Activated T-cell treated with anti-CD3 and anti-CD28 coated beads for 1 hour (primary cell): ENCODE data around the gene TMPRSS3.

ENCODE experiments used
- DNase-seq: peaks from one replicate; pipeline ENCODE4 v3.0.0-alpha.2; 2020; ENCODE audit warnings: low read depth

Gene TMPRSS3

GRCh38 chr21:42370894-42371654 is 24.8 kb downstream of the TMPRSS3 start:
- no peak for DNase-seq

DNA sequence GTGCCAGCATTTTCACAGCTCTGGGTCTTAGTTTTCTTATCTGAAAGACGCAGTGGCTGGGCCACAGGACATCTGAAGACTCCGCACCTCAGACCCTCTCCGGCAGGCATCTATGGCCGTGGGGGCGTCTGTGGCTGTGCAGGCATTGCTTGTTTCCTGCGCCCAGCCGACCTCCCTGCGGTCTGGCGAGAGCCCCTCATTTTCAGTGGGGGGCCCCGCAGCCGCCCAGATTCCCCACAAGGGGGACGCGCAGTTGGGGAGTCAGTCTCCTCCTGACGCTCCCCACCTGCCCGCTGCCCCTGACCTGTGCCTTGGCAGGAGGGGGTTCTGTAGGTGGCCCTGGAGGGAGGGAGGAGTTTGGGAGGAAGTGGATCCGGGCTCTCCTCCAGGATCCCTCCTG is 26.0 kb downstream of the TMPRSS3 start:
- DNase-seq = no peak

DNA sequence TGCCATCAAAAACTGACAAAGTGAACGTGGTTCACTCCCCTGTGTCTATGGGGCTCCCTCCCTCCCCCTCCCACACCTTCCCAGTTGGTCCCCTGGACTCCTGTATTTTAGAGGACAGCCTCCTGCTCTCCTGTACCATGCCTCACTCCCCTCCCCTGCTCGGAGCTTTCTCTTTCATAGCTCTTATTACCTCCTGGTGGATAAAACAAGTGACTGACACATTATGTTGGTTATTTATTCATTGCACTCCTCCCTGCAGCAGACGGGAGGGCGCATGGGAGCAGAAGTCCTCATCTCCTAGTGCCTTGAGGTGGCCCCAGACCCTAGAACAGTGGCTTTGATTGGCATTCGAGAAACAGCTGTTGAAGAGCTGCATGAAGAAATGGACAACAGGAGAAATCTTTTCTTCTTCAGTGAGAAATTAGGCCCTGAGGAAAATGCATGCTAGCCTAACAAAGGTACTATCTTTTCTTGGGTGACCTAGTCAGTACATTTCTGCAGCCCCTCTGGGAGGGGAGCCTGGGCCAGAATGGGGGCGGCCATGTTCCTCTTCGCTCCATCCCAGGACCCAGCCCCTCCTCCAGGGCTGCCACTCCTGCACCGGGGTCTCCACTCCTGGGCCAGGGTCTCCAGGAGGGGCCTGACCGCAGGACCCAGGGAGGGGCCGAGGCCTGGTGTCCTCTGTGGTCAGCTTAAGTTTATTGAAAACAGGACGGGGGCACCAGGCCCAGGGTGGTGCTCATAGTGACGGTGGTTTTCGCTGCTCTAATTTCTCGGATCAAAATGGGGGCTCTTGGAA is 28.3 kb downstream of the TMPRSS3 start:
- DNase-seq = no peak

DNA sequence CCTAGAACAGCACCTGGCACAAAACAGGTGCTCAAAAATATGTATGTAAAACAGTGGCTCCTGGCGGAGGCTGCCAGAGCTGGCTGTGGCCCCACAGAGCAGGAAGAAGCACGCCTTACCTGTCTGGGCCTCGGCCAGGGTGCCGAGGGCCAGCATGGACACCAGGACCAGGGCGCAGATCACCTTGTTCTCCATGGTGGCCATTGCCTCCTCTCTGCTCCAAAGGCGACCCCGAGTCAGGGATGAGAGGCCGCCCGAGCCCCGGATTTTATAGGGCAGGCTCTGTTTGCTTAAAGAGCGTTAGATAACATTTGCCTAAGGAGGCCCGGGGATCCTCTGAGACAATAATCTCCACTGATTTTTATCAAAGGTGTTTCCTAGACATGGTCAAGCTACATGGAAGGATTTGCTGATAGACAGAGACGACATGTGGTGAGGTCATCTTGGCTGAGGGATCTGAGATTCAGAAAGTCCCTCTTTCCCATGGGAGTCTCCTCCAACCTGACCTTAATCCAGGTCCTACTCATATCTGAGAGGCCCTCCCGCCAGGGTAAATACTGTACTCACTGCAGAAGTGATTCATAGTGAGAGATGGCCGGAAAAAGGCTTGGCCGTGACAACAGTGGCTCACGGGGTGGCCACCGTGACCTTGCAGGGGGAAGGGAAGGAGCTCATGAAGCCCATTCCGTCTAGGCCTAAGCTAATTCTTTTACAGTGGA is 29.4 kb downstream of the TMPRSS3 start, which contains the start of gene TFF1:
Gene TFF1 (minus strand): TSS at position 244 of the 719 bp plus-strand sequence. CDS start 40 bp downstream, at position 204.
- no peak for DNase-seq

DNA sequence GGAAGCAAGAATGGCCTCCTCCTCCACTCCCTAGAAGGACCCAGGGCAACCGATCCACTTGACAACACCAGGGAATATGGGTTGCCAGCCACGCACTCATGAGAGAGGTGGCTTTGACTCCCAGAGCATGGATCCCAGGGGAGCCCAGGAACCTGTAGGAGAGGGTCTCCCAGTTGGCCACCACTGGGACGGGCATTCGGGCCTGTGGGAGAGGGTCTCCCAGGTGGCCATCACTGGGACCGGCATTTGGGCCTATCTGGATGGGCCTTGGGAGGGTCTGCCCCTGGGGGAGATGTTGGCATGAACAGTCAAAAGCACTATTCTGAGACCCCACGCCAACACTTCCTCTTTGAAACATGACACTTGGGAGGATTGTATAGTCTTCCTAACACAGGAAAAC is 30.1 kb downstream of the TMPRSS3 start:
- no peak for DNase-seq

DNA sequence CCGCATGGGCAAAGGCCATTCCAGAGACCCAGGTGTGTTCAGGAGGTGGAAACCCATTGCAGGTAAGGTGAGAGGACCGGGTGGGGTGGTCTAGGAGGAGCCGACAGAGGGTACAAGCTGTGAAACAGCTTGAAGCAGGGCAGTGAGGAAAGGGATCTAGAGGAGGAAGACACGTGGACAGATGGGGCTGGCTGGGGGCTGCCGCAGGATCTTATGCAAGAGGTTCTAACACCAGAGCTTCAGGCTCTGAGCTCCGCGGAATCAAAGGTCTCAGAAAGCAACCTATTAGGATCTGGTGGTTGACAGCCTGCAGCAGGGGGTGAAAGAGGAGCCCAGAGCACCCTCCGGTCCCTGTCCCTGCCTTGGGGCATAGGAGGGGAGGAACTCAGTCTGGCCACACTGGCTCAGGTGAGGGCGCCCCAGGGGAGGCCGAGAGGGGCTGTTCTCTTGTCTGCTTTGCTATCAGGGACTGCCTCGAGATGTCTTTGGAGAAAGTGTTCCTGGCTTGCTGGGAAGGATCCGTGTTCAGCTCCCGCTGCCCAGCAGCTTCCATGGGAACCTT is 31.5 kb downstream of the TMPRSS3 start:
- no peak for DNase-seq

DNA sequence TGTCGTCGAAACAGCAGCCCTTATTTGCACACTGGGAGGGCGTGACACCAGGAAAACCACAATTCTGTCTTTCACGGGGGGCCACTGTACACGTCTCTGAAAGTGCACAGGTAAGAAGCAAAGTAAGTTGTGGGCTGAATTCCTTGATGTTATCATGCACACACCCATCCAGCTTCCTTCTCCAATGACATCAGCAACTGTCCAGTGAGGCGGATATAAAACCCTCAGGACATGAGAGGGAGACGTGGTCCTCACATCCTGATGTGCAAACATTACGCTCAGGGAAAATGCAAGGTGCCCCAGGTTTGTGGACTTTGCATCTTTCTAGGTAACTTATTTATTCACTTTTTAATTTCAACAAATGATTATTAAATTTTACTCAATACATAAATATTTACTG is 32.5 kb downstream of the TMPRSS3 start:
- no peak for DNase-seq

- DNase-seq = no peak
Measured at GRCh38 chr21:42362700-42363099, 33.2 kb downstream of the TMPRSS3 start.

GRCh38 chr21:42362198-42362597 is 33.7 kb downstream of the TMPRSS3 start:
- no peak for DNase-seq

- no peak for DNase-seq
Measured at GRCh38 chr21:42361286-42361685, 34.6 kb downstream of the TMPRSS3 start.

DNA sequence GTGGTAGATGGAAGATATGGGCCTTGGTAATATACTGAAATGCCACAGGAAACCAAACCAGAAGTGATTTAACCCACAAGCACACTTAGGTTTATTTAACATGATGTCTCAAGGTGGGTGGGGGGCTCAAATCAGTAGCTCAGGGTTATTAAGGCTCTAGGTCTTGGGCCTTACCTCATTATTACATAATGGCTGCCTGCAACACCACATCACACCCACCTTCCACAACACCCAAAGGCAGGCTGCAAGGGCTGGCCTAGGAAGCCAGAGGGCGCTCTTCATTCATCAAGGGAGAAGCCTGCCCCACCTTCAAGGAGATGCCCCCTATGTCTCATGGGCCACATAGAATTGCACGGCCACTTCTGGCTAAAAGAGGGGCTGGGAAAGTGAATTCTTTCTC is 35.5 kb downstream of the TMPRSS3 start:
- no peak for DNase-seq

DNA sequence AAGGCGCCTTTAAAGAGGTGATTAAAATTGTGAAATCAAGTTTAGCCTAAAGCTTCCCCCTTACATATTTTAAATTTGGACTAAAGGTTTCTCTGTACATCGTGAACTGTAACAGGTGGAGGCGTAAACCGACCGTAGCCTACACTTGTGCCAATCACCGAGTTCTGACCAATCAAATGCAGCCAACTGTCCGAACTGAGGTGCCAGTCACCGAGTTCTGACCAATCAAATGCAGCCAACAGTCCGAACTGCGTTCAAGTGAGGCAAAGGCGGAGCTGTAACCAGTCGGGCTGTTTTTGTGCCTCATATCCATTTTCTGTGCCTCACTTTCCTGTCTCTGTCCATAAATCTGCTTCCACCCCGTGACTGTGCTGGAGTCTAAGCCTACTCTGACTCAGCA is 36.9 kb downstream of the TMPRSS3 start:
- no peak for DNase-seq

GRCh38 chr21:42358261-42358660 is 37.6 kb downstream of the TMPRSS3 start:
- no peak for DNase-seq

DNA sequence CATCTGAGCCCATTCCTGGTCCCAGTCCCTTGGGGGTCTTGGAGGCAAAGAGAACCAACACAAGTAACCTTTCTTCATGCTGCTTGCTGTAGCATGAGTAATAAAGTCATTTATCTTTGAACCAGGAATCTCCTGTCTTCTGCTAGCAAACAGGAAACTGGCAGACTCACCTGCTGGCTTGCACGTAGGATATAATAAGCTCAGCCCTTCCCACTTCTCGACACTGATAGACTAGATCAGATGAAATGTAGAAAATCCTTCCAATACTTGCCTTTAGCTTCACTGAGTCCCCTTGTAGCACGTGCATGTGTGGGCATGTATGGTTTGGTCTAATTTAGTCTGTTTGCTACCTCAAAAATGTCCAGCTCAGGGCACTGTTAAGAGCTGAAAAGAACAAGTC is 38.5 kb downstream of the TMPRSS3 start:
- DNase-seq = no peak

DNA sequence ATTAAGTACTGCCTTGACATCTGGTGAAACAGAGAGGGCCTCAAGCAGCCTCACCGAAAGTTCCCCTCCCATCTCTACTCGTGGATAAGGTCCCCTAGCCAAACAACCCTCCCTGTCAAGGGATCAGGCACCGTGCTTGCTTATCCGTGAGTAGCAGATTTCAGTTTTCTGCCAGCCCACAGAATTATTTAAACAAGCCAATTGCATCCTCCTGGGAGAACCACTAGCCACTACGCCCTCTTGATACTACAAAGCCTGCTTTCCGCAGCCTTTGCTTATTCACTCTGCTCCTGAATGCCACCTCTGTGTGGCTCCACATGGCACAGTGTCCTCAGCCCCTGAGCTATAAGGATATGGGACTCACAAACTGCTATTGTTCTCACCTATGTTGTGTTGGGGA is 39.2 kb downstream of the TMPRSS3 start:
- DNase-seq = no peak

DNA sequence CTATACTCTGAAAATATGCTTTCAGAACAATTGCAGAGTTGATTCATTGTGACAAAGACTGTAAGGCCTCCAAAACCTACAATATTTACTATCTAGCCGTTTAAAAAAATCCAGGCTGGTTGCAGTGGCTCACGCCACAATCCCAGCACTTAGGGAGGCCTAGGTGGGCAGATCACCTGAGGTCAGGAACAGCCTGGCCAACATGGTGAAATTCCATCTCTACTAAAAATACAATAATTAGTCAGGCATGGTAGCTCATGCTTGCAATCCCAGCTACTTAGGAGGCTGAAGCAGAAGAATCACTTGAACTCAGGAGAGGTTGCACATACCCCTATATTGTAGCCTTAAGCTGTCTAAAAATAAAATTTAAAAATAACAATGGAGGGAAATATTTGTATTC is 39.8 kb downstream of the TMPRSS3 start:
- DNase-seq = no peak

GRCh38 chr21:42353623-42354022 is 42.2 kb downstream of the TMPRSS3 start:
- no peak for DNase-seq

DNA sequence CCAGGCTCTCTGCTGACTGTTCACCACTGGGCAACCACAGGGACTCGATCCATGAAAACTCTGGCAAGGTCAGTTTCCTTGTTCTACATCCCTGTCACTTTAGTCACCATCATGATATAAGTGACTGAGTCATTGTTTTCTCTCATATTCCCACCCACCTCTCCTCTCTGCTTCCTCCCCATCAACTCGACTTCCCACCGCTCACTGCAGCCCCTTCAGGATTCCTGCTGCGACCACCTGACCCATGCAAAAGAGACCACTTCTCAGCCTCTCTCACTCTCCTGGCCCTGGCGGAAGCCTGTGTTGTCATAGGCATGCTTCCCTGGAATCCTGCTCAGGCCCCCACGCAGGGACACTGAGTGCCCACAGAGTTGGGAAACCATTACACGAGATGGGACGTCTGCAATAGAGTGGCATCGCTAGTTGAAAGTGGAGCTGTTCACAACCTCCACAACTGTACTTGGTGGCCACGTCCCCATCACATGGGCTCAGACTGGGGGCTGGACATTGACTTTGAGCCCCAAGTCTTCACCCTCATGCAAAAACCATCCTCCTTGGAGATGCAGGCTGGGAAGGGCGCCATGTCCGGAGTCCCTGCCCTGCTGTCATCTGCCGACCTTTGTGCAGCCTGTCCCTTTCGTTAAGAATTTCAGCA is 43.3 kb downstream of the TMPRSS3 start:
- DNase-seq = no peak

- no peak for DNase-seq
Measured at GRCh38 chr21:42351626-42352440, 44.0 kb downstream of the TMPRSS3 start.

DNA sequence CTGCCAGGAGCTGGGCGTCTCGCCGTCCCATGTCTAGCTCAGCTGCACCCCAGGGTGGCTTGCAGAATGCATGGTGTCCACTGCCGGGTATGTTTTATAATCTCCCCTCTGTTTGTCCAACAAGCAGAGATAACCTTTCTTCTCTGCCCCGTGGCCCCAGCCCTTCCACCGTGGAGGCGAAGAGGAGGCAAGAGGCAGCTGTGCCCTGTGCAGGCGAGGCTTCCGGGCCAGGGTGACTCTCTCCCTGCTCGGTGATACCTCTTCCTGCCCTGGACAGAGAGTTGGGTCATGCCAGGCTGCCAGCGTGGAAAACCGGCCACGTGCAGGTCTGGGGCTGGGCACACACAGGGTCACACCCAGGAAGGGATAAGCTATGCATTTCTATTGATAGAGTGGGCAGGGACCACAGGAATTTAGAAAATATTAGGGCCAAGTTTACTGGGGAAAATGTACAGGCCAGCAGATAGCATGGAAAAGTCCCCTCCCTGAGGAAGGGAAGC is 44.9 kb downstream of the TMPRSS3 start, which contains the start of gene TFF2:
Gene TFF2 (minus strand): TSS at position 68 of the 500 bp plus-strand sequence. CDS start 37 bp downstream, at position 31.
- DNase-seq = no peak
